HepG2 (cell line): Measurements from ENCODE around the gene TIMM13. TPM values are rescaled to one million over a fixed set of nuclear protein-coding genes. Genes with fewer than 3 reads are reported as not detected.

ENCODE experiments used
- BORCS8-MEF2B ChIP-seq: sonication (generic); formaldehyde crosslinking; IDR thresholded peaks from 2 replicates; pipeline ENCODE4 v1.8.0; 2022; ENCODE audit warnings: mild to moderate bottlenecking, missing genetic modification reagents
- ESRRA ChIP-seq: sonication (generic); formaldehyde crosslinking; IDR thresholded peaks from 2 replicates; pipeline ENCODE4 v1.5.1; 2020; ENCODE audit warnings: mild to moderate bottlenecking, low read depth, missing genetic modification reagents
- HDAC1 ChIP-seq: sonication (generic); formaldehyde crosslinking; IDR thresholded peaks from 2 replicates; pipeline ENCODE4 v1.5.1; 2020; ENCODE audit warnings: mild to moderate bottlenecking, missing genetic modification reagents
- HNF4G ChIP-seq, 2 experiments: sonication (generic) in 1 of 2; formaldehyde crosslinking in 1 of 2; IDR thresholded peaks; 2 replicates each; pipeline versions ENCODE4 v1.4.0 to v1.6.1; 2011 to 2020; ENCODE audit warnings: borderline replicate concordance in 2 of 2, low read depth in 2 of 2, mild to moderate bottlenecking in 2 of 2, low read length in 1 of 2, missing genetic modification reagents in 1 of 2, moderate library complexity in 1 of 2
- KDM2A ChIP-seq: sonication (generic); formaldehyde crosslinking; IDR thresholded peaks from 2 replicates; pipeline ENCODE4 v1.4.0; 2020; ENCODE audit warnings: low read depth, missing genetic modification reagents, borderline replicate concordance
- LCORL ChIP-seq, 2 experiments: fragments of 450-650 bp in 1 of 2; sonication (generic) in 1 of 2; formaldehyde crosslinking in 1 of 2; IDR thresholded peaks; 2 replicates each; pipeline versions ENCODE4 v1.5.0 to v1.6.1; 2017 to 2020; ENCODE audit warnings: antibody characterized with exemption in 1 of 2, missing genetic modification reagents in 1 of 2
- MLLT10 ChIP-seq: sonication (generic); formaldehyde crosslinking; IDR thresholded peaks from 2 replicates; pipeline ENCODE4 v1.4.0; 2020; ENCODE audit warnings: missing genetic modification reagents
- NRL ChIP-seq: sonication (generic); formaldehyde crosslinking; IDR thresholded peaks from 2 replicates; pipeline ENCODE4 v1.5.0; 2020; ENCODE audit warnings: missing genetic modification reagents, mild to moderate bottlenecking, moderate library complexity, borderline replicate concordance
- PRDM15 ChIP-seq: sonication (generic); formaldehyde crosslinking; IDR thresholded peaks from 2 replicates; pipeline ENCODE4 v1.4.0; 2020; ENCODE audit warnings: missing genetic modification reagents
- SNRNP70 ChIP-seq: fragments of 200-400 bp; formaldehyde crosslinking; IDR thresholded peaks from 2 replicates; pipeline ENCODE4 v1.6.1; 2017; ENCODE audit warnings: mild to moderate bottlenecking, low read depth, low read length, moderate library complexity
- SOX5 ChIP-seq: IDR thresholded peaks from 2 replicates; pipeline ENCODE4 v1.6.1; 2016; ENCODE audit warnings: borderline replicate concordance
- ZNF570 ChIP-seq: sonication (generic); formaldehyde crosslinking; IDR thresholded peaks from 2 replicates; pipeline ENCODE4 v1.4.0; 2020; ENCODE audit warnings: mild to moderate bottlenecking, missing genetic modification reagents, borderline replicate concordance
- polyA plus RNA-seq, 8 experiments: library from polyadenylated mRNA; depleted of rRNA in 3 of 8; stranded (reverse) in 7 of 8; unstranded in 1 of 8; fragments of >200 nt; fragmentation: Illumina TruSeq in 4 of 8; extraction: Trizol in 4 of 8; gene quantifications; 2 replicates each; pipeline versions ENCODE4 v1.2.1 to v1.2.3, GENCODE V29; 2011 to 2016; ENCODE audit warnings: low read depth in 4 of 8, missing spikeins in 1 of 8, mixed read lengths in 1 of 8; ENCODE audit not compliant: insufficient read depth in 1 of 8
- total RNA-seq, 5 experiments: library from RNA; depleted of rRNA; stranded (reverse); fragments of >200 nt; fragmentation: Illumina TruSeq; extraction: Trizol; gene quantifications; 2 replicates each; pipeline ENCODE4 v1.2.3, GENCODE V29; 2016; ENCODE audit warnings: low read depth in 1 of 5
- TF ChIP-seq, protein P1 (sequence below): sonication (generic); formaldehyde crosslinking; IDR thresholded peaks from 2 replicates; pipeline ENCODE4 v1.4.0; 2020; ENCODE audit warnings: missing genetic modification reagents, mild to moderate bottlenecking, borderline replicate concordance
- TF ChIP-seq, protein P2 (sequence below), 2 experiments: fragments of 450-650 bp in 1 of 2; sonication (generic) in 1 of 2; formaldehyde crosslinking; IDR thresholded peaks; 2 replicates each; pipeline versions ENCODE4 v1.5.0 to v1.8.0; 2020 to 2022; ENCODE audit warnings: mild to moderate bottlenecking in 1 of 2, missing genetic modification reagents in 1 of 2
- TF ChIP-seq, protein P3 (sequence below): sonication (generic); formaldehyde crosslinking; IDR thresholded peaks from 2 replicates; pipeline ENCODE4 v1.5.0; 2020; ENCODE audit warnings: missing genetic modification reagents
- TF ChIP-seq, protein P4 (sequence below): sonication (generic); formaldehyde crosslinking; IDR thresholded peaks from 2 replicates; pipeline ENCODE4 v1.8.0; 2022; ENCODE audit warnings: mild to moderate bottlenecking, missing genetic modification reagents, moderate library complexity

TIMM13 gene
- total and polyA plus RNA-seq, 2 of the 13 experiments (the other 11 are each of a cell fraction or from before 2014, with no cell fraction given) = 48.4 to 108 TPM

GRCh38 chr19:2462635-2463421 lies 35.4 kb upstream of the TIMM13 start (continued):
- TF ChIP-seq, protein P1, sequence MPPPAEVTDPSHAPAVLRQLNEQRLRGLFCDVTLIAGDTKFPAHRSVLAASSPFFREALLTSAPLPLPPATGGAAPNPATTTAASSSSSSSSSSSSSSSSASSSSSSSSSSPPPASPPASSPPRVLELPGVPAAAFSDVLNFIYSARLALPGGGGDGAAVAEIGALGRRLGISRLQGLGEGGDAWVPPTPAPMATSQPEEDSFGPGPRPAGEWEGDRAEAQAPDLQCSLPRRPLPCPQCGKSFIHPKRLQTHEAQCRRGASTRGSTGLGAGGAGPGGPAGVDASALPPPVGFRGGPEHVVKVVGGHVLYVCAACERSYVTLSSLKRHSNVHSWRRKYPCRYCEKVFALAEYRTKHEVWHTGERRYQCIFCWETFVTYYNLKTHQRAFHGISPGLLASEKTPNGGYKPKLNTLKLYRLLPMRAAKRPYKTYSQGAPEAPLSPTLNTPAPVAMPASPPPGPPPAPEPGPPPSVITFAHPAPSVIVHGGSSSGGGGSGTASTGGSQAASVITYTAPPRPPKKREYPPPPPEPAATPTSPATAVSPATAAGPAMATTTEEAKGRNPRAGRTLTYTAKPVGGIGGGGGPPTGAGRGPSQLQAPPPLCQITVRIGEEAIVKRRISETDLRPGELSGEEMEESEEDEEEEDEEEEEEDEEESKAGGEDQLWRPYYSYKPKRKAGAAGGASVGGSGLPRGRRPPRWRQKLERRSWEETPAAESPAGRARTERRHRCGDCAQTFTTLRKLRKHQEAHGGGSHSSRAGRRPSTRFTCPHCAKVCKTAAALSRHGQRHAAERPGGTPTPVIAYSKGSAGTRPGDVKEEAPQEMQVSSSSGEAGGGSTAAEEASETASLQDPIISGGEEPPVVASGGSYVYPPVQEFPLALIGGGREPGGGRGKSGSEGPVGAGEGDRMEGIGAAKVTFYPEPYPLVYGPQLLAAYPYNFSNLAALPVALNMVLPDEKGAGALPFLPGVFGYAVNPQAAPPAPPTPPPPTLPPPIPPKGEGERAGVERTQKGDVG (CRISPR knock-in tag) = peak; percentile 74; the same call in 1 of the 2 replicates
- TF ChIP-seq, protein P2, sequence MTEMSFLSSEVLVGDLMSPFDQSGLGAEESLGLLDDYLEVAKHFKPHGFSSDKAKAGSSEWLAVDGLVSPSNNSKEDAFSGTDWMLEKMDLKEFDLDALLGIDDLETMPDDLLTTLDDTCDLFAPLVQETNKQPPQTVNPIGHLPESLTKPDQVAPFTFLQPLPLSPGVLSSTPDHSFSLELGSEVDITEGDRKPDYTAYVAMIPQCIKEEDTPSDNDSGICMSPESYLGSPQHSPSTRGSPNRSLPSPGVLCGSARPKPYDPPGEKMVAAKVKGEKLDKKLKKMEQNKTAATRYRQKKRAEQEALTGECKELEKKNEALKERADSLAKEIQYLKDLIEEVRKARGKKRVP (CRISPR knock-in tag; IDR thresholded peaks at IDR 0.05) = peak in 1 of 2 experiments; percentile 57; a peak in 1 of 4 replicates
- TF ChIP-seq LCORL (IDR thresholded peaks at IDR 0.05) = peak; percentile 75; the same call in 1 of the 2 replicates
- TF ChIP-seq LCORL (CRISPR knock-in tag; IDR thresholded peaks at IDR 0.05) = peak; percentile 85
- TF ChIP-seq, protein P3, sequence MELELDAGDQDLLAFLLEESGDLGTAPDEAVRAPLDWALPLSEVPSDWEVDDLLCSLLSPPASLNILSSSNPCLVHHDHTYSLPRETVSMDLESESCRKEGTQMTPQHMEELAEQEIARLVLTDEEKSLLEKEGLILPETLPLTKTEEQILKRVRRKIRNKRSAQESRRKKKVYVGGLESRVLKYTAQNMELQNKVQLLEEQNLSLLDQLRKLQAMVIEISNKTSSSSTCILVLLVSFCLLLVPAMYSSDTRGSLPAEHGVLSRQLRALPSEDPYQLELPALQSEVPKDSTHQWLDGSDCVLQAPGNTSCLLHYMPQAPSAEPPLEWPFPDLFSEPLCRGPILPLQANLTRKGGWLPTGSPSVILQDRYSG (CRISPR knock-in tag) = 0 out of 2 replicates have a peak, but pooled peaks have one; percentile 68
- TF ChIP-seq ZNF570 = no peak
- no peak for TF ChIP-seq SNRNP70
- no peak for TF ChIP-seq MLLT10
- TF ChIP-seq ESRRA (CRISPR knock-in tag) = peak; percentile 68; the same call in 1 of the 2 replicates
- peak; percentile 84 for TF ChIP-seq KDM2A
- peak; percentile 75 for TF ChIP-seq HDAC1 (CRISPR knock-in tag)
- peak; percentile 48 for TF ChIP-seq SOX5
- TF ChIP-seq, protein P4, sequence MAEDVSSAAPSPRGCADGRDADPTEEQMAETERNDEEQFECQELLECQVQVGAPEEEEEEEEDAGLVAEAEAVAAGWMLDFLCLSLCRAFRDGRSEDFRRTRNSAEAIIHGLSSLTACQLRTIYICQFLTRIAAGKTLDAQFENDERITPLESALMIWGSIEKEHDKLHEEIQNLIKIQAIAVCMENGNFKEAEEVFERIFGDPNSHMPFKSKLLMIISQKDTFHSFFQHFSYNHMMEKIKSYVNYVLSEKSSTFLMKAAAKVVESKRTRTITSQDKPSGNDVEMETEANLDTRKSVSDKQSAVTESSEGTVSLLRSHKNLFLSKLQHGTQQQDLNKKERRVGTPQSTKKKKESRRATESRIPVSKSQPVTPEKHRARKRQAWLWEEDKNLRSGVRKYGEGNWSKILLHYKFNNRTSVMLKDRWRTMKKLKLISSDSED (CRISPR knock-in tag) = no peak
- peak; percentile 46; the same call in 1 of the 2 replicates for TF ChIP-seq NRL (CRISPR knock-in tag)
- TF ChIP-seq PRDM15 = peak; percentile 100
- peak; percentile 91 for TF ChIP-seq BORCS8-MEF2B (CRISPR knock-in tag)
- TF ChIP-seq HNF4G (IDR thresholded peaks at IDR 0.05; ENCODE audit: borderline replicate concordance, low read depth, low read length) = peak; percentile 91
- no peak; the same call in 1 of the 2 replicates for TF ChIP-seq HNF4G (CRISPR knock-in tag; IDR thresholded peaks at IDR 0.05; ENCODE audit: borderline replicate concordance, low read depth)
